NB4 (cell line): Measurements from ENCODE around the gene ZSWIM5.

Experiments used
- DNase-seq: peaks from one replicate; pipeline ENCODE4 v3.0.0; 2010; ENCODE audit warnings: low read depth
- H3K4me3 ChIP-seq: one replicate; pipeline ENCODE4 v1.5.1; 2011; ENCODE audit warnings: mild to moderate bottlenecking, low read depth, low read length, moderate library complexity
- CTCF ChIP-seq: IDR thresholded peaks from one replicate; pipeline ENCODE4 v1.5.1; 2012; ENCODE audit warnings: low read depth, low read length
- MAX ChIP-seq: IDR thresholded peaks from 2 replicates; pipeline ENCODE4 v1.6.1; 2011; ENCODE audit warnings: low read depth, low read length
- MYC ChIP-seq: IDR thresholded peaks from 2 replicates; pipeline ENCODE4 v1.6.1; 2011; ENCODE audit warnings: low read depth, low read length
- POLR2A ChIP-seq: IDR thresholded peaks from 2 replicates; pipeline ENCODE4 v1.6.1; 2011; ENCODE audit warnings: mild to moderate bottlenecking; ENCODE audit not compliant: insufficient read length; ENCODE audit errors: extremely low read depth

Gene ZSWIM5

GRCh38 chr1:45032837-45033236 is 173.6 kb downstream of the ZSWIM5 start:
- no peak overlapping the region for H3K4me3 ChIP-seq
- no peak for TF ChIP-seq MAX
- no peak for TF ChIP-seq POLR2A
- no peak for TF ChIP-seq MYC
- no peak for TF ChIP-seq CTCF
- DNase-seq = no peak

- no peak for DNase-seq
- TF ChIP-seq MYC = no peak
- TF ChIP-seq CTCF = no peak
- TF ChIP-seq POLR2A = no peak
- no peak for TF ChIP-seq MAX
- H3K4me3 ChIP-seq = no peak overlapping the region
These were observed 180.0 kb downstream of the ZSWIM5 start for GRCh38 chr1:45026446-45026845.

- H3K4me3 ChIP-seq = no peak overlapping the region
- TF ChIP-seq MAX (no peak), CTCF (no peak), POLR2A (no peak), MYC (no peak)
- DNase-seq = no peak
These were observed 182.7 kb downstream of the ZSWIM5 start for GRCh38 chr1:45023663-45024062.

GRCh38 chr1:45018599-45019230 is 187.7 kb downstream of the ZSWIM5 start:
- TF ChIP-seq MAX (no peak), CTCF (peak; percentile 62)

GRCh38 chr1:45016767-45017166 is 189.6 kb downstream of the ZSWIM5 start:
- TF ChIP-seq POLR2A = no peak
- no peak overlapping the region for H3K4me3 ChIP-seq
- DNase-seq = no peak

More at GRCh38 chr1:45018599-45019230, 187.7 kb downstream of the ZSWIM5 start:
- no peak overlapping the region for H3K4me3 ChIP-seq
- DNase-seq = peak; percentile 58

GRCh38 chr1:45016090-45016697 is 190.2 kb downstream of the ZSWIM5 start:
- TF ChIP-seq CTCF (no peak), MAX (no peak), MYC (no peak), POLR2A (no peak)
- no peak overlapping the region for H3K4me3 ChIP-seq
- no peak for DNase-seq
